IMR-90 (cell line): ENCODE data around the gene HEXIM1. TPM values are rescaled to one million over a fixed set of nuclear protein-coding genes. Genes with fewer than 3 reads are reported as not detected.

Experiments
- ATAC-seq: fragments of 200-7000 bp; cut with Tn5 transposase; 2 replicates; pipeline ENCODE4 v1.9.1; 2020; ENCODE audit warnings: low read depth, mild to moderate bottlenecking, moderate library complexity
- BruUV-seq: library from RNA; stranded (reverse); fragments of 400-500 nt; replicated peaks from 2 replicates; lab custom pipeline; 2021; lab: Mats Ljungman, UMichigan
- CTCF ChIA-PET: fragments of 300-600 bp; formaldehyde crosslinking; extraction: SDS; loops from one replicate; lab custom pipeline; 2021; ENCODE audit warnings: antibody characterized with exemption; lab: Yijun Ruan, JAX
- POLR2A ChIA-PET: fragments of 300-600 bp; sonication (Branson Sonifier 250); formaldehyde crosslinking; loops from one replicate; lab custom pipeline; 2022; ENCODE audit warnings: antibody characterized with exemption; ENCODE audit not compliant: unreplicated experiment; lab: Charles Lee
- DNase-seq: peaks from one replicate; pipeline ENCODE4 v3.0.0; 2013
- H2AFZ ChIP-seq: replicated peaks from 2 replicates; pipeline ENCODE3; 2013; ENCODE audit warnings: low read length, mild to moderate bottlenecking; ENCODE audit not compliant: poor library complexity
- H2AK5ac ChIP-seq: 2 replicates; pipeline ENCODE4 v1.6.1; 2013; ENCODE audit warnings: low read depth, low read length, inconsistent platforms
- H2AK9ac ChIP-seq: replicated peaks from 2 replicates; pipeline ENCODE3; 2013; ENCODE audit warnings: mild to moderate bottlenecking, low read depth, low read length, moderate library complexity; ENCODE audit not compliant: poor library complexity
- H2BK120ac ChIP-seq: 2 replicates; pipeline ENCODE4 v1.6.1; 2013; ENCODE audit warnings: low read depth, low read length, inconsistent platforms
- H2BK15ac ChIP-seq: 3 replicates; pipeline ENCODE4 v1.6.1; 2013; ENCODE audit warnings: low read depth, low read length, inconsistent platforms
- H2BK20ac ChIP-seq: 2 replicates; pipeline ENCODE4 v1.6.1; 2013; ENCODE audit warnings: low read depth, mild to moderate bottlenecking, inconsistent platforms, low read length, moderate library complexity
- H2BK5ac ChIP-seq: 2 replicates; pipeline ENCODE4 v1.6.1; 2013; ENCODE audit warnings: mild to moderate bottlenecking, low read depth, low read length, inconsistent platforms; ENCODE audit not compliant: poor library complexity, severe bottlenecking
- H3K14ac ChIP-seq: replicated peaks from 2 replicates; pipeline ENCODE4 v1.6.1; 2013; ENCODE audit warnings: low read depth, low read length, inconsistent platforms
- H3K18ac ChIP-seq: 2 replicates; pipeline ENCODE4 v1.6.1; 2013; ENCODE audit warnings: low read depth, low read length, control low read depth
- H3K23ac ChIP-seq: 2 replicates; pipeline ENCODE4 v1.6.1; 2013; ENCODE audit warnings: low read depth, low read length, inconsistent platforms
- H3K27ac ChIP-seq: 2 replicates; pipeline ENCODE4 v1.5.1; 2013; ENCODE audit warnings: mild to moderate bottlenecking, control low read depth, low read length; ENCODE audit not compliant: insufficient read depth
- H3K27me3 ChIP-seq: 2 replicates; pipeline ENCODE4 v1.6.1; 2013; ENCODE audit warnings: low read length; ENCODE audit not compliant: control insufficient read depth, insufficient read depth
- H3K36me3 ChIP-seq: 2 replicates; pipeline ENCODE4 v1.6.1; 2013; ENCODE audit warnings: low read length, mixed read lengths; ENCODE audit not compliant: control insufficient read depth, insufficient read depth
- H3K4ac ChIP-seq: 2 replicates; pipeline ENCODE4 v1.6.1; 2013; ENCODE audit warnings: low read depth, low read length, inconsistent platforms
- H3K4me1 ChIP-seq: 2 replicates; pipeline ENCODE4 v1.6.1; 2013; ENCODE audit warnings: low read length, mixed read lengths; ENCODE audit not compliant: control insufficient read depth, insufficient read depth
- H3K4me2 ChIP-seq: 2 replicates; pipeline ENCODE4 v1.6.1; 2013; ENCODE audit warnings: low read depth, mild to moderate bottlenecking, control low read depth, low read length, moderate library complexity
- H3K4me3 ChIP-seq: 2 replicates; pipeline ENCODE4 v1.5.1; 2013; ENCODE audit warnings: low read depth, mild to moderate bottlenecking, control low read depth, low read length, moderate library complexity; ENCODE audit not compliant: insufficient read depth
- H3K56ac ChIP-seq: 2 replicates; pipeline ENCODE4 v1.6.1; 2013; ENCODE audit warnings: low read length, inconsistent platforms; ENCODE audit not compliant: insufficient read depth; ENCODE audit errors: extremely low read depth
- H3K79me1 ChIP-seq, 2 experiments: 2 replicates each; pipeline ENCODE4 v1.6.1; 2013; ENCODE audit warnings: low read length in 2 of 2, inconsistent platforms in 1 of 2, low read depth in 1 of 2
- H3K9ac ChIP-seq: 2 replicates; pipeline ENCODE4 v1.6.1; 2013; ENCODE audit warnings: low read depth, low read length, control low read depth
- H3K9me1 ChIP-seq: 2 replicates; pipeline ENCODE4 v1.6.1; 2013; ENCODE audit warnings: low read length, inconsistent platforms; ENCODE audit not compliant: insufficient read depth
- H3K9me3 ChIP-seq: 2 replicates; pipeline ENCODE4 v1.6.1; 2013; ENCODE audit warnings: low read length; ENCODE audit not compliant: control insufficient read depth, insufficient read depth
- H4K20me1 ChIP-seq: 2 replicates; pipeline ENCODE4 v1.6.1; 2013; ENCODE audit warnings: low read length, inconsistent platforms; ENCODE audit not compliant: insufficient read depth
- H4K5ac ChIP-seq: 2 replicates; pipeline ENCODE4 v1.6.1; 2013; ENCODE audit warnings: mild to moderate bottlenecking, low read depth, low read length, control low read depth
- H4K8ac ChIP-seq, 2 experiments: 2 replicates each; pipeline ENCODE4 v1.6.1; 2013; ENCODE audit warnings: low read depth in 2 of 2, low read length in 2 of 2, control low read depth in 1 of 2, inconsistent platforms in 1 of 2
- H4K91ac ChIP-seq: 2 replicates; pipeline ENCODE4 v1.6.1; 2013; ENCODE audit warnings: low read depth, low read length, inconsistent platforms; ENCODE audit not compliant: insufficient read depth
- MAZ ChIP-seq: IDR thresholded peaks from 2 replicates; pipeline ENCODE4 v1.6.1; 2012; ENCODE audit warnings: low read depth, mild to moderate bottlenecking, low read length, improper control_type of control experiment, moderate library complexity, borderline replicate concordance
- POLR2A ChIP-seq: IDR thresholded peaks from 2 replicates; pipeline ENCODE4 v1.6.1; 2012; ENCODE audit warnings: mild to moderate bottlenecking, low read depth, low read length
- RCOR1 ChIP-seq: IDR thresholded peaks from 2 replicates; pipeline ENCODE4 v1.6.1; 2012; ENCODE audit warnings: mild to moderate bottlenecking, low read length, improper control_type of control experiment; ENCODE audit not compliant: insufficient replicate concordance
- USF2 ChIP-seq: fragments of 150-350 bp; IDR thresholded peaks from 2 replicates; pipeline ENCODE4 v1.6.1; 2017; ENCODE audit warnings: mild to moderate bottlenecking, antibody characterized with exemption, low read length, low read depth
- WGBS, 2 experiments: methylation state at CpG; one replicate each; pipeline versions ENCODE4 v1.1.5 to v1.1.7; 2013; ENCODE audit warnings: missing lambda C conversion rate in 2 of 2; ENCODE audit not compliant: insufficient read length in 1 of 2; ENCODE audit errors: extremely low coverage in 2 of 2; 5-methylcytosine and 5-hydroxymethylcytosine counted together
- dilution Hi-C: fragments of 300-500 bp; cut with HindIII; formaldehyde crosslinking; loops from one replicate; pipeline ENCODE4 v1.14.3; 2018; ENCODE audit warnings: low sequenced_read_pairs; ENCODE audit not compliant: unreplicated experiment
- in situ Hi-C: fragments of 300-500 bp; cut with MboI; formaldehyde crosslinking; loops from 3 replicates; pipeline ENCODE4 v1.14.3; 2019; ENCODE audit warnings: low sequenced_read_pairs, inconsistent platforms, mixed read lengths
- intact Hi-C: fragments of 100-400 bp; cut with micrococcal nuclease; formaldehyde crosslinking; loops from 2 replicates; pipeline ENCODE4 v1.10.0; 2022
- polyA plus RNA-seq, 3 experiments: library from polyadenylated mRNA; depleted of rRNA; stranded (reverse); fragments of >200 nt; gene quantifications; 2 replicates each; pipeline ENCODE4 v1.2.3, GENCODE V29; 2012; ENCODE audit warnings: low replicate concordance in 1 of 3
- total RNA-seq: library from RNA; depleted of rRNA; stranded (reverse); fragments of >200 nt; gene quantifications from 2 replicates; pipeline ENCODE4 v1.2.3, GENCODE V29; 2012

HEXIM1 gene
- total and polyA plus RNA-seq, 2 of the 4 experiments (the other 2 are of a cell fraction), result 5.9 to 14.5 TPM

- WGBS, 2 experiments, result no CpG with 5 or more reads among the region's 6 CpGs
- Histone ChIP-seq H2AFZ (no peak overlapping the region), H2AK9ac (peak overlapping the region; percentile 99), H3K4me3 (no peak overlapping the region), H3K36me3 (peaks cover 16% of the 10 kb centered on the region; the same call in 1 of the 2 replicates), H3K27me3 (no peaks in the 10 kb centered on the region), H3K4me1 (peaks cover 32% of the 10 kb centered on the region), H2BK120ac (peak overlapping the region; percentile 91), H3K27ac (peak overlapping the region; percentile 69), H4K91ac (peak overlapping the region; percentile 93), H4K8ac (peak overlapping the region; percentile 83 to 89), H3K9ac (no peak overlapping the region), H3K9me1 (peaks cover 28% of the 10 kb centered on the region), H3K18ac (peak overlapping the region; percentile 68), H2BK20ac (peak overlapping the region; percentile 86), H3K4ac (peak overlapping the region; percentile 97), H3K23ac (peak overlapping the region; percentile 62; the same call in 1 of the 2 replicates), H4K5ac (peak overlapping the region; percentile 65), H3K14ac (peak overlapping the region; percentile 82), H3K56ac (no peak overlapping the region), H2BK15ac (peak overlapping the region; percentile 73; the same call in 2 of the 3 replicates), H2BK5ac (peak overlapping the region; percentile 80), H3K9me3 (no peaks in the 10 kb centered on the region), H3K79me1 (peaks cover 49 to 63% of the 10 kb centered on the region in 2 experiments), H4K20me1 (no peaks in the 10 kb centered on the region), H3K4me2 (no peak overlapping the region), H2AK5ac (peak overlapping the region; percentile 100)
- ChIA-PET CTCF (interaction anchor here (1.7 kb wide), 1 partner anchor 12 kb away, joined by 5 read pairs; the partner anchor contains the start of gene ACBD4), POLR2A (no interaction called here)
- dilution Hi-C loops, result no loop called here
- ATAC-seq (no peak), DNase-seq (no peak)
- TF ChIP-seq POLR2A (no peak), USF2 (no peak), RCOR1 (no peak), MAZ (no peak)
- no TSS peak for BruUV-seq
- intact Hi-C loops, result no loop called here
- in situ Hi-C loops, result no loop called here
Measured at GRCh38 chr17:45123076-45123770, 25.1 kb upstream of the HEXIM1 start.
